ENCODE results near the gene UBE4B. TPM values are rescaled to one million over a fixed set of nuclear protein-coding genes. Genes with fewer than 3 reads are reported as not detected.

Gene UBE4B
- total RNA-seq, 1 experiment from 2014 or later, result 28.1 TPM

- Mint-ChIP-seq H3K27ac (ENCODE audit: unreplicated experiment) (peak overlapping the region; percentile 86), H3K9me3 (ENCODE audit: low read depth, unreplicated experiment) (no peaks in the 10 kb centered on the region), H3K4me3 (ENCODE audit: low read depth, unreplicated experiment) (peak overlapping the region; percentile 55), H3K36me3 (ENCODE audit: insufficient read depth, unreplicated experiment) (peaks cover 18% of the 10 kb centered on the region), H3K4me1 (ENCODE audit: low read depth, unreplicated experiment) (peaks cover 27% of the 10 kb centered on the region), H3K27me3 (ENCODE audit: unreplicated experiment) (no peaks in the 10 kb centered on the region)
- CTCF ChIA-PET, result no interaction called here
- BruUV-seq (replicated peaks), result no TSS peak
- DNase-seq, result no peak
- intact Hi-C loops (cut with micrococcal nuclease; ENCODE audit: unreplicated experiment), result no loop called here
- no peak for TF ChIP-seq CTCF (IDR thresholded peaks at IDR 0.05; ENCODE audit: unreplicated experiment)
These were observed 76.4 kb downstream of the UBE4B start for GRCh38 chr1:10108948-10109708.

- no peak for TF ChIP-seq CTCF (IDR thresholded peaks at IDR 0.05; ENCODE audit: unreplicated experiment)
- Mint-ChIP-seq H3K36me3 (ENCODE audit: insufficient read depth, unreplicated experiment) (peaks cover 1% of the 10 kb centered on the region), H3K9me3 (ENCODE audit: low read depth, unreplicated experiment) (no peaks in the 10 kb centered on the region), H3K27ac (ENCODE audit: unreplicated experiment) (no peak overlapping the region), H3K4me1 (ENCODE audit: low read depth, unreplicated experiment) (peaks cover 8% of the 10 kb centered on the region), H3K27me3 (ENCODE audit: unreplicated experiment) (no peaks in the 10 kb centered on the region), H3K4me3 (ENCODE audit: low read depth, unreplicated experiment) (no peak overlapping the region)
- intact Hi-C loops (cut with micrococcal nuclease; ENCODE audit: unreplicated experiment), result no loop called here
- CTCF ChIA-PET, result no interaction called here
- no peak for DNase-seq
- no TSS peak for BruUV-seq (replicated peaks)
These were observed 80.7 kb downstream of the UBE4B start for GRCh38 chr1:10113501-10113900.

- H3K27me3 Mint-ChIP-seq (ENCODE audit: unreplicated experiment), result no peaks in the 10 kb centered on the region
- no TSS peak for BruUV-seq (replicated peaks)
- H3K4me3 Mint-ChIP-seq (ENCODE audit: low read depth, unreplicated experiment), result no peak overlapping the region
- H3K4me1 Mint-ChIP-seq (ENCODE audit: low read depth, unreplicated experiment), result no peaks in the 10 kb centered on the region
- no peaks in the 10 kb centered on the region for H3K9me3 Mint-ChIP-seq (ENCODE audit: low read depth, unreplicated experiment)
- intact Hi-C loops (cut with micrococcal nuclease; ENCODE audit: unreplicated experiment), result no loop called here
- TF ChIP-seq CTCF (IDR thresholded peaks at IDR 0.05; ENCODE audit: unreplicated experiment), result no peak
- H3K36me3 Mint-ChIP-seq (ENCODE audit: insufficient read depth, unreplicated experiment), result no peaks in the 10 kb centered on the region
- CTCF ChIA-PET, result no interaction called here
- DNase-seq, result no peak
- no peak overlapping the region for H3K27ac Mint-ChIP-seq (ENCODE audit: unreplicated experiment)
These were observed 82.0 kb downstream of the UBE4B start for GRCh38 chr1:10114746-10115145.

GRCh38 chr1:10117132-10117531 is 84.4 kb downstream of the UBE4B start:
- Mint-ChIP-seq H3K27ac (ENCODE audit: unreplicated experiment) (no peak overlapping the region), H3K9me3 (ENCODE audit: low read depth, unreplicated experiment) (no peaks in the 10 kb centered on the region), H3K4me1 (ENCODE audit: low read depth, unreplicated experiment) (no peaks in the 10 kb centered on the region), H3K27me3 (ENCODE audit: unreplicated experiment) (no peaks in the 10 kb centered on the region), H3K36me3 (ENCODE audit: insufficient read depth, unreplicated experiment) (no peaks in the 10 kb centered on the region), H3K4me3 (ENCODE audit: low read depth, unreplicated experiment) (no peak overlapping the region)
- no peak for TF ChIP-seq CTCF (IDR thresholded peaks at IDR 0.05; ENCODE audit: unreplicated experiment)
- BruUV-seq (replicated peaks), result no TSS peak
- CTCF ChIA-PET, result no interaction called here
- DNase-seq, result no peak
- intact Hi-C loops (cut with micrococcal nuclease; ENCODE audit: unreplicated experiment), result no loop called here

Data from Calu3 (cell line).